Chondrocyte (in vitro differentiated cells): ENCODE data around the gene THAP7. TPM values are rescaled to one million over a fixed set of nuclear protein-coding genes. Genes with fewer than 3 reads are reported as not detected.
A peak's percentile ranks its signal among the peaks of the same experiment; 100 is the strongest.

Experiments
- DNase-seq: peaks from one replicate; pipeline ENCODE4 v3.0.0; 2021; ENCODE audit warnings: mixed read lengths, low spot score
- H3K27ac Mint-ChIP-seq: one replicate; pipeline ENCODE4 v1.8.0; 2021; ENCODE audit warnings: mild to moderate bottlenecking, moderate library complexity, mixed read lengths; ENCODE audit not compliant: unreplicated experiment
- H3K27me3 Mint-ChIP-seq: 2 replicates; pipeline ENCODE4 v1.8.0; 2021; ENCODE audit warnings: low read depth, mixed read lengths
- H3K36me3 Mint-ChIP-seq: 2 replicates; pipeline ENCODE4 v1.8.0; 2021; ENCODE audit warnings: low read depth, mixed read lengths
- H3K4me1 Mint-ChIP-seq: 2 replicates; pipeline ENCODE4 v1.8.0; 2021; ENCODE audit warnings: low read depth, mild to moderate bottlenecking, mixed read lengths
- H3K4me3 Mint-ChIP-seq: one replicate; pipeline ENCODE4 v1.8.0; 2021; ENCODE audit warnings: mild to moderate bottlenecking, moderate library complexity, mixed read lengths; ENCODE audit not compliant: unreplicated experiment
- H3K9me3 Mint-ChIP-seq: 2 replicates; pipeline ENCODE4 v1.8.0; 2021; ENCODE audit warnings: low read depth, mixed read lengths
- total RNA-seq: library from RNA; stranded (reverse); gene quantifications from 3 replicates; pipeline ENCODE4 v1.2.1, GENCODE V29; 2021
- TF ChIP-seq, protein P1 (sequence below): fragments of 200-600 bp; sonication (generic); IDR thresholded peaks from 2 replicates; pipeline ENCODE4 v1.5.0; 2021; ENCODE audit warnings: antibody characterized with exemption, mild to moderate bottlenecking, moderate library complexity

Gene THAP7
- total RNA-seq, 1 donor from 2014 or later = 15.7 TPM

GRCh38 chr22:20989323-20990138 is 12.4 kb downstream of the THAP7 start:
- Mint-ChIP-seq H3K27ac (no peak overlapping the region), H3K4me3 (no peak overlapping the region), H3K4me1 (no peaks in the 10 kb centered on the region), H3K27me3 (no peaks in the 10 kb centered on the region), H3K36me3 (peaks cover 7% of the 10 kb centered on the region), H3K9me3 (no peaks in the 10 kb centered on the region)
- no peak for DNase-seq
- TF ChIP-seq, protein P1, sequence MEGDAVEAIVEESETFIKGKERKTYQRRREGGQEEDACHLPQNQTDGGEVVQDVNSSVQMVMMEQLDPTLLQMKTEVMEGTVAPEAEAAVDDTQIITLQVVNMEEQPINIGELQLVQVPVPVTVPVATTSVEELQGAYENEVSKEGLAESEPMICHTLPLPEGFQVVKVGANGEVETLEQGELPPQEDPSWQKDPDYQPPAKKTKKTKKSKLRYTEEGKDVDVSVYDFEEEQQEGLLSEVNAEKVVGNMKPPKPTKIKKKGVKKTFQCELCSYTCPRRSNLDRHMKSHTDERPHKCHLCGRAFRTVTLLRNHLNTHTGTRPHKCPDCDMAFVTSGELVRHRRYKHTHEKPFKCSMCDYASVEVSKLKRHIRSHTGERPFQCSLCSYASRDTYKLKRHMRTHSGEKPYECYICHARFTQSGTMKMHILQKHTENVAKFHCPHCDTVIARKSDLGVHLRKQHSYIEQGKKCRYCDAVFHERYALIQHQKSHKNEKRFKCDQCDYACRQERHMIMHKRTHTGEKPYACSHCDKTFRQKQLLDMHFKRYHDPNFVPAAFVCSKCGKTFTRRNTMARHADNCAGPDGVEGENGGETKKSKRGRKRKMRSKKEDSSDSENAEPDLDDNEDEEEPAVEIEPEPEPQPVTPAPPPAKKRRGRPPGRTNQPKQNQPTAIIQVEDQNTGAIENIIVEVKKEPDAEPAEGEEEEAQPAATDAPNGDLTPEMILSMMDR = no peak

DNA sequence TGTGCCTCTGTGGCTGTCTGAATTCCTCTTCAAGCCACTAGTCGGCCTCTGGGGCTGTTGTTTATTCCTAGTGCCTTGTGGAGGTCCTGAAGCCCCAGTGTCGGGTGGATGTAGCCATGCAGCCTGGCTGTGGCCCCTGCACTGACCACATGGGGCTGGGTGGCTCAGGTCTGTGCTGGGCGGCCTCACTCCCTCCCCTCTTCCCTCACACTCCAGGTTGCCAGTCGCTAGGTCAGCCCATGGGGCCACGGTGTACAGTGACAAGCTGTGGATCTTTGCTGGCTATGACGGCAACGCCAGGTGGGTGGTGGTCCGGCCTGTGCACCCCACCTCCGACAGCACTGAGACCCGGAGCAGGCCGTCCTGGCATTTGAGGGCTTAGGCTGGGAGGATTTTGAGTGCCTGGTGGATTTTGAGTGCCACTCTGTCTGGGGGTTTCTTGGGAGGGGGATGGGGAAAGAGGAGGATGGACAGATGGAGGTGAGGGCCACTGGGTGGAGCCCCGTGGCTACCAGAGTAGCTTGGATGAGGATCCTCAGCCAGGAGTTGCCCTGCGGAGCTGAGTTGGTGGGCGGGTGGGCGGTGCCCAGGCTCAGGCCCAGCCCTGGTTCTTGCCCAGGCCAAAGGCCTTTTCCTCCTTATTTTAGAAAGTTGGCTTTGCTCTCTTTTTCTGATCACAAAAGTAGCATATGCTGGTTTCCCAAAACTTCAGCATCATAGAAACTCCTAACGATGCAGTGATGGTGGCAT is 13.2 kb downstream of the THAP7 start:
- no peak overlapping the region for H3K27ac Mint-ChIP-seq
- H3K27me3 Mint-ChIP-seq = no peaks in the 10 kb centered on the region
- H3K36me3 Mint-ChIP-seq = peaks cover 9% of the 10 kb centered on the region
- H3K4me3 Mint-ChIP-seq = no peak overlapping the region
- TF ChIP-seq, protein P1 = no peak
- H3K9me3 Mint-ChIP-seq = no peaks in the 10 kb centered on the region
- peaks cover 5% of the 10 kb centered on the region for H3K4me1 Mint-ChIP-seq
- DNase-seq = peak; percentile 87

- Mint-ChIP-seq H3K36me3 (peaks cover 10% of the 10 kb centered on the region), H3K4me3 (no peak overlapping the region), H3K27ac (no peak overlapping the region), H3K4me1 (peaks cover 18% of the 10 kb centered on the region), H3K9me3 (no peaks in the 10 kb centered on the region), H3K27me3 (no peaks in the 10 kb centered on the region)
- TF ChIP-seq, protein P1 = no peak
- DNase-seq = no peak
Observed at GRCh38 chr22:20987375-20987774, 14.5 kb downstream of the THAP7 start.

GRCh38 chr22:20986365-20986764 is 15.6 kb downstream of the THAP7 start:
- Mint-ChIP-seq H3K27ac (no peak overlapping the region), H3K36me3 (peaks cover 10% of the 10 kb centered on the region), H3K9me3 (no peaks in the 10 kb centered on the region), H3K4me3 (no peak overlapping the region), H3K4me1 (peaks cover 23% of the 10 kb centered on the region), H3K27me3 (no peaks in the 10 kb centered on the region)
- no peak for DNase-seq
- TF ChIP-seq, protein P1 = no peak

DNA sequence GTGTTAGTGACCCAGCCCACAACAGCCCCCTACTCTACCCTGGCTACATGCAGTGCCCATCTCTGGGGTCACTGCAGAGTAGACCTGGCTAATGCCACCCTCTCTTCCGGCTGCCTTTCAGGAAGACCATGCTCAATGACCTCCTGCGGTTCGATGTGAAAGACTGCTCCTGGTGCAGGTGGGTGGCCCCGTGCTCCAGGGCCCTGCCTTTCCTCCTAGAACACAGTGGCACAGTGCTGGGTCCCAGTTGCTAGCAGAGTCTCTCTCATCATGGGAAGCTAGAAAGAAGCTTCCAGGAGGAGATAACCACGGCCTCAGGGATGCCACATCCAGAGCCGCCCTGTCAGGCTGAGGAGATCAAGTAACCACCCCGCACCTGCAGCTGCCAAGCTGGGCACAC is 16.2 kb downstream of the THAP7 start:
- Mint-ChIP-seq H3K36me3 (peaks cover 10% of the 10 kb centered on the region), H3K27ac (no peak overlapping the region), H3K9me3 (no peaks in the 10 kb centered on the region), H3K27me3 (no peaks in the 10 kb centered on the region), H3K4me1 (peaks cover 27% of the 10 kb centered on the region), H3K4me3 (no peak overlapping the region)
- TF ChIP-seq, protein P1 = no peak
- DNase-seq = no peak
